Muscle layer of colon (tissue), 2 donors: ENCODE data around the gene ACOD1.

ENCODE experiments used
- H3K27ac ChIP-seq: one replicate; pipeline ENCODE4 v1.7.0; 2013; ENCODE audit warnings: low read depth, mild to moderate bottlenecking, low read length, moderate library complexity
- H3K27me3 ChIP-seq, 2 donors: one replicate each; pipeline ENCODE4 v1.7.0; 2013; ENCODE audit warnings: low read length in 2 of 2, mild to moderate bottlenecking in 2 of 2; ENCODE audit not compliant: insufficient read depth in 2 of 2, control insufficient read depth in 1 of 2
- H3K36me3 ChIP-seq: one replicate; pipeline ENCODE4 v1.7.0; 2013; ENCODE audit warnings: mild to moderate bottlenecking, low read length; ENCODE audit not compliant: insufficient read depth
- H3K4me1 ChIP-seq: one replicate; pipeline ENCODE4 v1.7.0; 2013; ENCODE audit warnings: mild to moderate bottlenecking, low read length; ENCODE audit not compliant: insufficient read depth
- H3K4me3 ChIP-seq, 2 donors: one replicate each; pipeline ENCODE4 v1.7.0; 2013; ENCODE audit warnings: low read length in 2 of 2, low read depth in 1 of 2, mild to moderate bottlenecking in 1 of 2, moderate library complexity in 1 of 2
- H3K9ac ChIP-seq: one replicate; pipeline ENCODE4 v1.7.0; 2013; ENCODE audit warnings: low read length
- H3K9me3 ChIP-seq: one replicate; pipeline ENCODE4 v1.7.0; 2013; ENCODE audit warnings: mild to moderate bottlenecking, low read length
- donor health status: abdominal sarcoma.
- donor health status: Adenocarcinoma of cecum.

Gene ACOD1

GRCh38 chr13:76971851-76972829, 23.8 kb downstream of the ACOD1 start:
- Histone ChIP-seq H3K4me3 (no peak overlapping the region), H3K36me3 (no peaks in the 10 kb centered on the region), H3K9ac (no peak overlapping the region), H3K4me1 (no peaks in the 10 kb centered on the region), H3K9me3 (no peaks in the 10 kb centered on the region), H3K27me3 (no peaks in the 10 kb centered on the region), H3K27ac (no peak overlapping the region)

- Histone ChIP-seq H3K9me3 (no peaks in the 10 kb centered on the region), H3K4me1 (no peaks in the 10 kb centered on the region), H3K27me3 (no peaks in the 10 kb centered on the region), H3K9ac (no peak overlapping the region), H3K36me3 (no peaks in the 10 kb centered on the region), H3K4me3 (no peak overlapping the region), H3K27ac (no peak overlapping the region)
These were observed 25.8 kb downstream of the ACOD1 start for GRCh38 chr13:76973920-76974617.

- Histone ChIP-seq H3K9ac (no peak overlapping the region), H3K9me3 (no peaks in the 10 kb centered on the region), H3K27me3 (no peaks in the 10 kb centered on the region)
These were observed 26.3 kb downstream of the ACOD1 start for GRCh38 chr13:76974618-76974975.

GRCh38 chr13:76975863-76976262, 27.6 kb downstream of the ACOD1 start:
- Histone ChIP-seq H3K4me1 (no peaks in the 10 kb centered on the region), H3K4me3 (no peak overlapping the region), H3K36me3 (no peaks in the 10 kb centered on the region), H3K27me3 (peaks cover 0 to 7% of the 10 kb centered on the region in 2 donors), H3K9ac (no peak overlapping the region), H3K27ac (no peak overlapping the region), H3K9me3 (no peaks in the 10 kb centered on the region)

More at GRCh38 chr13:76974618-76974975, 26.3 kb downstream of the ACOD1 start:
- Histone ChIP-seq H3K4me1 (no peaks in the 10 kb centered on the region), H3K27ac (no peak overlapping the region), H3K36me3 (no peaks in the 10 kb centered on the region), H3K4me3 (no peak overlapping the region)

- H3K4me1 ChIP-seq = no peaks in the 10 kb centered on the region
- H3K36me3 ChIP-seq = no peaks in the 10 kb centered on the region
- H3K27me3 ChIP-seq = peaks cover 0 to 7% of the 10 kb centered on the region in 2 donors
- no peak overlapping the region for H3K9ac ChIP-seq
- H3K4me3 ChIP-seq = no peak overlapping the region
- no peaks in the 10 kb centered on the region for H3K9me3 ChIP-seq
- no peak overlapping the region for H3K27ac ChIP-seq
These were observed 28.2 kb downstream of the ACOD1 start for GRCh38 chr13:76976490-76976889.

- peaks cover 0 to 7% of the 10 kb centered on the region in 2 donors for H3K27me3 ChIP-seq
These were observed 28.6 kb downstream of the ACOD1 start for GRCh38 chr13:76976929-76977328.

GRCh38 chr13:76980075-76980718, 31.9 kb downstream of the ACOD1 start:
- Histone ChIP-seq H3K27ac (no peak overlapping the region), H3K36me3 (no peaks in the 10 kb centered on the region), H3K4me3 (no peak overlapping the region), H3K9ac (no peak overlapping the region), H3K27me3 (peaks cover 0 to 7% of the 10 kb centered on the region in 2 donors), H3K4me1 (no peaks in the 10 kb centered on the region), H3K9me3 (no peaks in the 10 kb centered on the region)

More at GRCh38 chr13:76976929-76977328, 28.6 kb downstream of the ACOD1 start:
- Histone ChIP-seq H3K9me3 (no peaks in the 10 kb centered on the region), H3K4me1 (no peaks in the 10 kb centered on the region), H3K36me3 (no peaks in the 10 kb centered on the region), H3K27ac (no peak overlapping the region), H3K4me3 (no peak overlapping the region), H3K9ac (no peak overlapping the region)

- Histone ChIP-seq H3K27me3 (peaks cover 0 to 7% of the 10 kb centered on the region in 2 donors), H3K9me3 (no peaks in the 10 kb centered on the region), H3K4me1 (no peaks in the 10 kb centered on the region), H3K9ac (no peak overlapping the region), H3K36me3 (no peaks in the 10 kb centered on the region), H3K4me3 (no peak overlapping the region), H3K27ac (no peak overlapping the region)
These were observed 33.8 kb downstream of the ACOD1 start for GRCh38 chr13:76982061-76982460.

- Histone ChIP-seq H3K9ac (no peak overlapping the region), H3K27me3 (peaks cover 0 to 7% of the 10 kb centered on the region in 2 donors), H3K4me1 (no peaks in the 10 kb centered on the region), H3K27ac (no peak overlapping the region), H3K36me3 (no peaks in the 10 kb centered on the region), H3K9me3 (no peaks in the 10 kb centered on the region), H3K4me3 (no peak overlapping the region)
These were observed 35.4 kb downstream of the ACOD1 start for GRCh38 chr13:76983676-76984075.

GRCh38 chr13:76991432-76991795, 43.1 kb downstream of the ACOD1 start:
- H3K4me3 ChIP-seq = peak overlapping the region; percentile 84 to 86
- no peaks in the 10 kb centered on the region for H3K9me3 ChIP-seq
- H3K9ac ChIP-seq = peak overlapping the region; percentile 69
- no peaks in the 10 kb centered on the region for H3K36me3 ChIP-seq
- H3K27me3 ChIP-seq = no peaks in the 10 kb centered on the region
- H3K4me1 ChIP-seq = peaks cover 9% of the 10 kb centered on the region
- H3K27ac ChIP-seq = peak overlapping the region; percentile 84

GRCh38 chr13:76991796-76992547, 43.7 kb downstream of the ACOD1 start, which contains the start of gene CLN5:
CLN5 (plus strand) TSS chr13:76992081; CDS start chr13:76992099, 18 bp downstream.
- Histone ChIP-seq H3K9me3 (no peaks in the 10 kb centered on the region), H3K4me3 (peak within 1 kb of the TSS; percentile 84 to 86), H3K9ac (peak within 1 kb of the TSS; percentile 84), H3K4me1 (peaks cover 9% of the 10 kb centered on the region), H3K27me3 (no peaks in the 10 kb centered on the region), H3K36me3 (no peaks in the 10 kb centered on the region), H3K27ac (peak within 1 kb of the TSS; percentile 84)
